ENCODE results near the gene HOATZ.

The HOATZ gene

GRCh38 chr11:111571829-111572501, 57.4 kb downstream of the HOATZ start:
- Histone ChIP-seq H3K4me3 (no peak overlapping the region), H3K27ac (peak overlapping the region in 1 of 21 experiments; percentile 12)

GRCh38 chr11:111572581-111572980, 58.0 kb downstream of the HOATZ start:
- Histone ChIP-seq H3K27ac (peak overlapping the region in 2 of 21 experiments; percentile 35 to 71), H3K4me3 (no peak overlapping the region)

- no peak overlapping the region for H3K4me3 ChIP-seq
- H3K27ac ChIP-seq = peak overlapping the region in 7 of 21 experiments; percentile 6 to 66 (median 45)
Observed at GRCh38 chr11:111573821-111574249, 59.3 kb downstream of the HOATZ start.

GRCh38 chr11:111574373-111575225, 60.0 kb downstream of the HOATZ start:
- peak overlapping the region in 8 of 21 experiments; percentile 6 to 66 (median 44) for H3K27ac ChIP-seq

GRCh38 chr11:111575740-111576139, 61.2 kb downstream of the HOATZ start:
- H3K4me3 ChIP-seq = no peak overlapping the region

More at GRCh38 chr11:111574373-111575225, 60.0 kb downstream of the HOATZ start:
- H3K4me3 ChIP-seq = no peak overlapping the region

GRCh38 chr11:111577821-111578220, 63.2 kb downstream of the HOATZ start:
- no peak overlapping the region for H3K27ac ChIP-seq

More at GRCh38 chr11:111575740-111576139, 61.2 kb downstream of the HOATZ start:
- no peak overlapping the region for H3K27ac ChIP-seq

GRCh38 chr11:111581341-111581740, 66.8 kb downstream of the HOATZ start:
- Histone ChIP-seq H3K4me3 (no peak overlapping the region), H3K27ac (no peak overlapping the region)

More at GRCh38 chr11:111577821-111578220, 63.2 kb downstream of the HOATZ start:
- no peak overlapping the region for H3K4me3 ChIP-seq

GRCh38 chr11:111582163-111582562, 67.6 kb downstream of the HOATZ start:
- no peak overlapping the region for H3K27ac ChIP-seq
- H3K4me3 ChIP-seq = no peak overlapping the region

GRCh38 chr11:111582881-111583280, 68.3 kb downstream of the HOATZ start:
- Histone ChIP-seq H3K4me3 (no peak overlapping the region), H3K27ac (no peak overlapping the region)

GRCh38 chr11:111585371-111585770, 70.8 kb downstream of the HOATZ start:
- Histone ChIP-seq H3K27ac (no peak overlapping the region), H3K4me3 (no peak overlapping the region)

GRCh38 chr11:111586388-111586831, 71.8 kb downstream of the HOATZ start:
- H3K4me3 ChIP-seq = no peak overlapping the region
- H3K27ac ChIP-seq = no peak overlapping the region

All from skin epidermis (tissue), 12 donors.